ENCODE measurements around the gene FSTL4.

Gene FSTL4

DNA sequence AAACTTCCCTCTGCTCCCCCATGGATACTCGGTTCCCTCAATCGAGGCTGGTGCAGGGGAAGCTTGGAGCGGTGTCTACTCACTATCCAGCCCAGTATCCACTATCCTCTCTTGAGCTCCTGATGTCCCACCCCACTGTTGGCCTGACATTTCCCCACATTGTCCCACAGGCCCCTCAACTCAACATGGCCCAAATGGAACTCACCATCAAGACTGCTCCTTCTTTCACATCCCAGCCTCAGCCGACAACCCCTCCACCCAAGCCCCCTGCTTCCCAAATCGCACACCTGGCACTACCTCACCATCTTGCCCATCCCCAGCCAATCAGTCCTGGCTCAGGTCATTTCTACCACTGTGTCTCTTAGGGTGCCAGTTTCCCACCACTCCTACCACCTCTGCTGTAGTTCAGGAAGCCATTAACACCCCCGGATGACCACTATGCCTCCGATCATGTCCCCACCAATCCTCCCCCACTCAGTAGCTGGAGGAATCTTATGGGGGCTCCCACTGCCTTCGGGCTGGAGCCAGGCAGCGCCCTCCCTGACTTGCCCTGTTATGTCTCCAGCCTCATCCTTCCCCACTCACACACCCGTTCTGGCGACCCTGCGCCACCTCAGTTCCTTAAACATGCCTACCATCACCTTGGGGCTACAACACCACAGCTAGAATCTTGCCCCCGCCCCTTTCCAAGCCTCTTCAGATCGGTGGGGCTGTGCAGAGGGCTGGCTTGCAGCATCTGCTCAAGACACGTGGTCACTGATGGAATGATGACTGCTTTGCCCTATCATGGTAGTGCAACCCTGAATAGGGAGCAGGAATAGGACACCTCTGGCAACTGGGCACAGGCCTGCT, 273.6 kb downstream of the FSTL4 start:
- no peak for DNase-seq (ENCODE audit: low read depth)

DNA sequence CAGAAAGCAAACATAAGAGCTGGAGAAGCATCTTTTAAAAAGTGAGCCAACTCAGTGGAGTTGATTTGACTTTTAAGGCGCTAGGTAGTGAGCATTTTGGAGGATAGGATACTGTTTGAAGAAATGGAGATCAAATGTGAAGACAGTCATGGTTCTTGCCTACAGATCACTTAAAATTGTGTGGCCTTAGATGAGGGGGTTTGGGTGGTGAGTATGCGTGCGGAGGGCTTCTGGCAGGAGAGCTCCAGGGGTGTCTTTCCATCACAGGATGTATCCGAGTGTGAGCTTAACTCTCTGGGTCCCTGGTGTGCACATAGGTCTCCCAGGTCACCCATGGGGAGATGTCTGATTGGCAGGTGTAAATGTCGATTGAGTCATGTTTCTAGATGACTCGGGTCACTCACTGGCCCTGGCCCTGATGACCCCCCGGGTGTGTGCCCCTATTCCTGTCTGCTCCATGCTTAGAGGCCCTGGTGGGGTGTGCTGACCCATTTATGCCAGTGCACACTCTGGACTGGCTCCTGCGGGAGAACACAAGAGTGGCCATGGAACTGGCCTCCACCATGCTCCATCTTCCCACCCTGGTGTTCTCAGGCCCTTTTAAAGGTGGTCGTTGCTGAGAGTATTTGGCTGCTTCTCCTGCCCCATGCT, 274.4 kb downstream of the FSTL4 start:
- DNase-seq (ENCODE audit: low read depth) = no peak

DNA sequence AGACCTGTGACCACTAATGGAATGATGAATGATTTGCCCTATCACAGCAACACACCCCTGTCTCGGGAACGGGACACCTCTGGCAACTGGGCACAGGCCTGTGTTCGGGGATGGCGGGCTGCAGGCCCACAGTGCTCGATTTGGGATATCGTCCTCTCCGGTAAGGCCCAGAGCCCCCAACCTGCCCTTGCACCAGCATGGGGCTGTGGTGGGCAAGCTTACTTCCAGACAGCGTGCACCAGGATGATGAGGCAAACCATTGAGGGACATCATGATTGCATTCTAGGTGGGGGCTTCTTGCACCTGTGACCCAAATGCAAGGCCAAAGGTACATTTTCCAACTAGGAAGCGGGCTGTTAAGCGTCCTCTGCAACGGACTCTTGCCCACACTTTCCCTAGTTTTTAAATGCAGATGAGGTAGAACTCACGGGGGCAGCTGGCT, 275.4 kb downstream of the FSTL4 start:
- no peak for DNase-seq (ENCODE audit: low read depth)

DNA sequence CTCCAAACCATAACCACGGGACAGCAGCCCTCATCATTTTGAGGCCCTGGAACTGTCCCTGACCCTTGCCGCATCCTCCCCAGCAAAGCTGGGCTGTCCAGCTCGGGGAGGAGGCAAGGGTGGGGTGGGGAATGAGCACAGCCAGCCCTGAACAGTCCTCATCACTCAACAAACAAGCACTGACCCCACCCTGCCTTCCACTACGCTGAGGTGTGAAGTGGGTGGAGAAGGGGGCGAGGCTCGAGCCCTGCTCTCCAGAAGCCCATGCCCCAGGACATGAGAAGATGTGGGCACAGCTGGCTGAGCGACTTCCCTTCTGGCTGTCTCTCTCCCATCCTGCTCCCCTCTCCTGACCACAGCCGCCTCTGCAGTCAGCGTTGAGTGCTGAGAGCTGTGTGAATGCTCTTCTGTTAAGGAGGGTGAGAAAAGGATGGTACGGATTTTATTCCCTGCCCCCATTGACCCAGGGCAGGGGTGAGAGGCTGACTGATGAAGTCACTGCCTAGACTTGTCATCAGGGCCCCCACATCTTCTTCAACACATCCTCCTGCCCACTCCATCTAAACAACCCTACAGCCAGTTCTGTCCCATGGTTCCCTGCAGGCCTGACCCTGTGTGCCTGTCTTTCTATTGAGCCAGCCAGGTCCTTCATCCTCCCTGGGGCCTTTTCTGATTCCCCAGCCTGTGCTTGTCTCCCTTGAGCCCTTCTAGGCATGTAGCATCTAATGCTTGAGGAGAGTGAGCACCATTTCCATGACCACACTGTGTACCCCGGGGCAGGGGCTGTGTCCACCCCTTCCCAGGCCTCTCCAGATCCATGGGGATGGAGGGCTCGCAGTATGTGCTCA, 276.0 kb downstream of the FSTL4 start:
- no peak for DNase-seq (ENCODE audit: low read depth)

DNA sequence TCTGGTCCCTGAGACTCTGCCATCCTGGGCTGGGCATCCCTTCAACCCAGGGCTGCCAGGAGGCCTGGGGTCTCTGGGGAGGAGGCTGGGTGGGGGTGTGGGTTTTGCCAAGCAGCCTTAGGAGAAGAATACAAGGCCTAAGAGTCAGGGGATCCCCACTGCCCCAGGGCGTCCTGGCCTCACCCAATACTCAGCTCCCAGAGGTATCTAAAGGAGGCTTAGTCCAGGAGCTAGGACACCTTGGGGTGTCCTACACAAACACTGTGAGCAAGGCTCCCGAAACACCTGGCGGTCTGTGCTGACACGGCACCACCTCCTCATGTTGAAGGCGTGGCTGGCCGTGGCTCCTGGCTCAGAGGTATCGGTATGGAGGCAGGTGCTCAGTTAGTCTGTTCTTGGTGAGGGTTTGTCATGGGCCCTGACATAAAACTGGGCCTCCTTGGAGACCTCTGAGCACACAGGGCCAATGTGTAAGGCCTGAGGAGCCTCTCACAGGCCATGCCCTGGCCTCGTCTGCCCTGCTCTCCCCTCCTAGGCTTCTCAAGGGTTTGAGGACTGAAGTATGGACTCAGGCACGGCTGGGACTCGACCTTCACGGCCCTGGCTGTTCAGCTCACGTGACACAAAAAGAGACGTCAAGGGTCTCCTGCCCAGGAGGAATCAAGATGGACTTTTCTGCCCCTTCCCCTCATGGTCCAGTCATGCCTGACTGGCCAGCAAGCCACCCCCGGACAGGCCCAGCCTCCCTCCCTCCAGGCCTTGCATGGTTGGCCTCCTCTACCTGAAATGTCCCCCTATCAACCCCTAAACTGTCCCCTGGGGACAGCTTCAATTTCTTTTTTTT, 277.3 kb downstream of the FSTL4 start:
- no peak for DNase-seq (ENCODE audit: low read depth)

DNA sequence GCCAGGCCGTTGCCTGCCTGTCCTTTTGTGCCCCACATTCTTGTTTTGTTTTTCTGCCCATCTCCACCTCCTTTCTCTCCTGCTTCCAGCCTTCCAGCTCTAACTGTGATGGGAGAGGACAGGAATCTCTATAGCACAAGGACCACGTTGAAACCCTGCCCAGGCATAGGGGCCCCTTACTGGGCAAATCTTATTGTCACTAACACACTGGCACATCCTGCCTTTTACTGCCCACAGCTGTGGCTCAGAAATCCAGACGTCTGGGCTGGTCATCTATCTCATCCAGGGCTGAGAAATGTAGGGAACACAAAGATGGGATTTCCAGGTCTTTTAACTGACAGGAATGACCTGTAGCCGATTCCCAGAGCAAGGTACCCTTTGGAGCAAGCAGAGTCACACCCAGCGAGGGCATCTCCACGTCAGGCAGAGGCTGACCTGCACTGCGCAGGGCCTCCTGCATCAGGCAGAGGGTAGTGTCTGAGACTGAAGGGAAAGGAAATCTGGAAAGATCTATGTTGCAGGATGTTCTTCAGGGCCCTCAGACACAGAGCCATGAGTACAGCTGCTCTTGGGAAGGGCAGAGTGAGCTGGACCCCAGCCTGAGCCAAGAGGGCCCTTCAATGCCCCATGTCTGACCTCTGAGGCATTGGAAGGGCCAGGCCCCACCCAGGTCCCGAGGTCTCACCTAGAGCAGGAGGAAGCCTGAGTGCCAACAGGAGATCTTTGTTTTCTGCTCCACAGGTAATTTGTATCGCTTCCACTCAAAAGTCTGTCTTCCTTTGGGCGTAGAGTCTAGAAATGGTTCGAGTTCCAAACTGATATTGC, 278.8 kb downstream of the FSTL4 start:
- no peak for DNase-seq (ENCODE audit: low read depth)

DNA sequence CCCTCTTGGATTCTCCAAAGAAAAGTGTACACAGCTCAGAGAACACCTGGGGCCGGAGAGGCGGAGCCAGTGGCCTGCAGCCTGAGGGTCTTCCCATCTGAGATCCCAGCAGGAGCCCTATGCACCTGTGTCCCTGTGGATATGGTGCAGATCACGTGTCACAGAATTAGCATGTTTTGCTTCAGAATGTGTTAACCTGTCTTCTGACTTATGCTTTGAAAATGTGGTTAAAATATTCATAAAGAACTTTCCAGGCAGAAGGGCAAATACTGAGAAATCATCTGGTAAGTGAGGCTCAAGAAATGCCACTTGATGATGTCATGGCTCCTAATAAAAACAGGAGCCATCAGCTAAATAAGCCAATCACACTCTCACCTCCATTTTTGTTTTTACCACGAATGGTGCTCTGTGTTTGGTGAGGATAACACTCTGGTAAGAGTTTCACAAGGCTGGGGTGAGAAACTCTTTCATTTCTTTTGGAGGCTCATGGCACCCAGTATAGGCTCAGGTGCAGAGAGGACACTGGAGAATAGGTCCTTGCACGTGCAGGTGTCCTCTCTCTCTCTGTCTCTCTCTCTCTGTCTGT, 279.8 kb downstream of the FSTL4 start:
- DNase-seq (ENCODE audit: low read depth) = no peak

DNA sequence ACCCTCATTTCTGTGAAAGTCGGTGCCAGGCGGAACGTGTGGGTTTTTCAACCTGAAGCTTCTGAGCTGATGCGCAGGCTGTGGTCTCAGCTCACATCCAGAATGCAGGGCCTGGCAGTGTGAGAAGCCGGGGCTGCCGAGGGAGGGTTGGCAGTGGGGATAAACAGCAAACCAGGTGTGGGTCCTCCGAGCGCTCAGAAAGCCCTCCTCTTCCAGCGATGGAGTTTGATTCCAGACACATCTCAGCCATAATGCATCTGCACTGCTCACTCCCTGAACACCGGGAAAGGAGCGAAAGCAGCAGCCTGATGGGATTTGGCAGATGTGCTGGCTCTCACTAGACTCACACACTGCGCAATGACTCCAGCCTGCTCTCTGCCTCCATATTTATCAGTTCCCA, 280.4 kb downstream of the FSTL4 start:
- no peak for DNase-seq (ENCODE audit: low read depth)

DNA sequence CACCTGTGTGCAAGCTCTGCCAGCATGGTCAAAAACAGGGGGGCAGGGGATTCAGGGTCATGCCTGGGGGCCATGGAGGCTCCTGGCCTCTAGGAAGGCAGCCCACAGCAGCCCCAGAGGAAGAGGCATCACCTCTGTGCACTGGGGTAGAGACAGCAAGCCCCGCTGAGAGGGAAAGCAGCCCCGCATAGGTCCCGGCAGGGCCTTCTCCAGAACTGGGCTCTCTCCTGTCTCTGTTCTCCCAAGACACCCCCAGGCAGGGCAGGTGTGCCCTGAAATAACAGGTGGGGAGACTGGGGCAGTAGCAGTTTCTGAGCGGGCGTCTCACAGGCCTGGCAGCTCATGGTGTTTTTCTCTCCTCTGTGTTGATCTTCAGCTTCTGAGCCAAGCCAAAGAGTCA, 281.4 kb downstream of the FSTL4 start:
- DNase-seq (ENCODE audit: low read depth) = no peak

DNA sequence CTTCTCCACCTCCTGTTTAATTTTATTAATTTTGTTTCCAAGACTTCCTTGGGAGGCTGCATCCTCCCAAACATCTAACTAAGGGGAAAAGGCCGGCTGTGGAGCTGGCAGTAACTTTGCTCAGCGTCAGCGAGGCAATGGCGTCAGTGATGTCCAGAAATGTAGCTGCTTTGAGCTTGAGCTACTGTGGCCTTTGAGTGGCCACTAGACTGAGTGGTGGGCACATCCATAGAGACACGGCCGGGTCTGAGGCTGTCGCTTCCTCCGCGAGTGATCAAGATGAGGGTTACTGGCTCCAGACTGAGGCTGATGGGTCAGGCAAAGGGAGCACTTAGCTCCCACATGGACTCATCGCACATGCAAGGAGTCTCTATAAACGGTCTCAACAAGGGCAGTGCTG, 283.5 kb downstream of the FSTL4 start:
- DNase-seq (ENCODE audit: low read depth) = no peak

DNA sequence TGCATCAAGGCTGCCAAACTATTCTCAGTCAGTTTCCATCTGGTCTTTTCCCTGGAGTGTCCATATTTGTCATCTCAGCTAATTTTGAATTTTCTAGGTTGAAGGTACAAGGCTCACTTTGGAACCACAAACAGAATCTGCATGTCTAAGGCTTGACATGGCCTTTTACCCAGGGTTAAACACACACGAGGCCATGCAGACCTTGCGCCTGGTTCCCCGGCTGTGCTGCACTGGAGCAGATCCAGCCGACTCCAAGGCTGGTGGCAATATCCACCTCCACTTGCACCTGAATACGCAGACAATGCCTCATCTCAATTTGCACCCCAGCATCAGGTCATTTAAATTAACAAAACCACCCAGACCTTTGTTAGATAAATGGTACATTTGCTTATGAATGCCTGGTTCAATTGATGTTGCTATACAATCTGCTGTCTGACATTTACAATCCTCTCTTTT, 284.4 kb downstream of the FSTL4 start:
- DNase-seq (ENCODE audit: low read depth) = no peak

DNA sequence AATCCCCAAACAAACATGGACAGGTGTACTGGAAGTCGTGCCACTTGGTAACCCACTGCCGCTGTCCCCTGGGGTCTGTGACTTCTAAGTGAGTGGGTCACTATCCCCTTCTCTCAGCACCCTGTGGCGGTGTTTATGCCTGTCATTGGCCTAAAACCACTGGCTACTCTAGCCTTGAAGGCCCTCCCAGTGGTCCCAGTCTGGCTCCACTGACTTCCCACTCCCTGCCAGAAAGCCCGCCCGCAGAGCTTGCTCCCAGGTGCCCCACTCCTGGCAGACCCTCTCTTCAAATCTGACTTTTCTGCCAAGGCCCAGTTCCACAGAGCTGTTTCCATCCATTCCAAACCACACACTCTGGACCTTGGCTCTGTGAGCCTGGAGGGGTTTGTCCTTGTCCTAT, 286.0 kb downstream of the FSTL4 start:
- DNase-seq (ENCODE audit: low read depth) = no peak

DNA sequence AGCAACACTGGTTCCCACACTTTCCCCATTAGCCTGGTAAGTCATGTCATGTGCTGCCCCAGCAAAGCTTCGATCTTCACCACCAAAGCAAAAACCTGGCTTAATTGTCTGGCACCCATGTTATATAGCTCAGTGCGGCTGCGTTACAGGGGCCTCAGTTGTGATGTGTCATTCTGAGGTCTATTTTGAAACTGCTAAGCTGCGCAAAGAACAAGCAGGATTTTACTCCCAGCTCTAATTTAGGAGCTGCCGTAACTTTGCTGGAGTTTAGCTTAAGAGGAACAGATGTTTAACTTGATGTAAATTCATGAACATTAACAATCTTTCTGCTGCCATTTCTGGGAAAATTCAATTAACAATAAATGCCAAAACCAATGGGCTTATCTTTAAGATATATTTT, 286.5 kb downstream of the FSTL4 start:
- DNase-seq (ENCODE audit: low read depth) = no peak

DNA sequence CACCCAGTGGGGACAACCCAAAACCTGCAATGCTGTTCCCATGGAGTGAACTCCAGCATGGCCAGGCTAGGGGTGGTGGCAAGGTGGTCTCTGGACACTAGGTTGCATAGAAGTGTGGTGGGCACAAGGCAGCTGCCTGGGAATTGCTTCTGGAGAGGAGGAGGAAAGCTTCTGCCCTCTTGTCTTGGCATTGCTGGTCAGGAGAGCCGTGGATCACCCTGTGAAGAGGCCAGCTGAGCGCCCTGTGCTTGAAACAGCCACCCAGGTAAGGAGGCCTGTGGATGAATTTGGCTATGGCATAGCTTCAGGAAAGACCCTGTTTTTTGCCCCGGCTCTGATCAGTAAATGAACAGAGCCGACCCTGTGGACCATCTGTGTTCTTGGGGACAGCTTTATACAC, 287.4 kb downstream of the FSTL4 start:
- DNase-seq (ENCODE audit: low read depth) = no peak

DNA sequence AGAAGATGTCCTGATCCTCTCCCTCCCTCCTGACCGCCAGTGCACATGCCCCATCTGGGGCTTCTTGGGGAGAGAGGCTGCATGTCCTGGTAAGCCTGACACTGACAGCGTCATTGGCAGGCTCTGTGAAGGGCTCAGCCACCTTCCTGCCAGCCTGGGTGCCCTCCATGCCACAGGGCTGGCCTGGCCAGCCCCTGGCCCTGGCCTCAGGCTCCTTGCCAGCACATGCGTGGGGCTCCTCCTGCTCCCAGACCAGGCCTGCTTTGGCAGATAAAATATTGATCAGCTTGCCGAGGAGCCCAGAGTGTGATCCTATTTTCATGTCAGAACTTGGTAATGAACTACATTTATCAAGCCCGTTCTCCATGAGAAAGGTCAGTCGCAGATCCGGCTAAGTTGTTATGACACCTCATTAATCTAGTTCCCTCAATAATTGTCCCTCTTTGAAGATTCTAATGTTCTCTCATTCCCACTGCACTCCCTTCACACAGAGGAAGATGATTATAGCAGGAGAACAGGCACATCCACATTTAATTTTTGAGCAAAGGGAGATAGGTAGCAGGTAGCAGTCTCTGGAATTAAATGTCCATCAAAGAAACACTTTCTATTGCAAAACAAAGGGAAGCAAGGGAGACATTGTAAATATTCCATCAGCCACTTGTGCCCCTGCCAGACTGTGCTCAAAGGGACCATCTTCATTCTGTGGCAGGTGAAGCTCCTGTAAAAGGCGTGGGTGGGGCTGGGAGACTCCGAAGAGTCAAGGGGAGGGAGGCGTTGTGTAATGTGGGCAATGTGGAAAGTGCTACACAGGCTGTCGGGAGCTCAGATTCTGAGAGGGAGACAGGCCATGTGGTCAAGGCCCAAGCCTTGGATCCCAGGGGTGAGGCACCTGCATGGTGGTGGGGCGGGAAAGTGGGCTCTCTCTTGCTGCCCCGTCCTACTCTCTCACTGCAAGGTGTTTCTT, 288.6 kb downstream of the FSTL4 start:
- no peak for DNase-seq (ENCODE audit: low read depth)

DNA sequence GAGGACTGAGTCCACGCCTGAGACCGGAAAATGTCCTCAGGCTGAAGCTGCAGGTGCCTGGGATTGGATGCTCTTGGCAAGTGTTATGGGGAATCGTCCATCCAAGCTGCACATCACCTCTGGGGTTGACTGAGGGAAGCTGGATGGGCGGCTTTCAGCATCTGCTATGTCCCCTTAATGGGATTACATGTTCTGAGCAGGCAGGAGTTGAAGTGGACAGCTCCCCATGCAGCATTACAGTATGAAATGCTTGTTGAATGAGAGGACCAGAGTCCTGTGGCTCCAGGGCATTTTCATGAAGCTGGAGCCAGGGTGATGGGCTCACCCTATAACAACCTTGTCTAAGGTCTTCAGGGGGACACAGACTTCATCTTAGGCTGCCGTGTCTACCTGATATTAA, 289.6 kb downstream of the FSTL4 start:
- peak; percentile 6 for DNase-seq (ENCODE audit: low read depth)

DNA sequence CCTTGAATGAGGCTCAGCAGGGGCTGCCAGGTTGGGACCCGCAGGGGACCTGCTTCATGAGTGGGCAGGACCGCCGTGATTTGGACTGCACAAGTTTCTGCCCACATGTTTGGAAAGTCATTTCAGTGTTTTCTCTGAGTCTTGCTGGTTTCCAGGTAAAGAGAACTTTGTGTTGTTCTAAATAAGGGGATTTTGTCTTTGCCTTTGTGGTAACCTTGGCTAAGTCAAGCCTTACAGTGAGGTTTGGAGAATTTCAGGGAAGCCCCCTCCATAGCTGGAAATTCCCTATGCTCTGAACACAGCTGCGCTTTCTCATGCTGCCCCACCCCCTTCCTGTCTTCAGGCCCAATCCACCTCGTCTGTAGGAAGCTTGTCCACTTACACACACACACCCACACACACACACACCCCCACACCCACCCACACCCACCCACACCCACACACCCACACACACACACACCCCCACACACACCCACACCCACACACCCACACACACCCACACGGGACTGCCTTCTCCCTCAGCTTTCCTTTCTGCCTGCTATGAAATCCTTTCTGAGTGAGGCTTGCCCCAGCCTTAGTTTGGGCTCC, 290.4 kb downstream of the FSTL4 start:
- DNase-seq (ENCODE audit: low read depth) = no peak

DNA sequence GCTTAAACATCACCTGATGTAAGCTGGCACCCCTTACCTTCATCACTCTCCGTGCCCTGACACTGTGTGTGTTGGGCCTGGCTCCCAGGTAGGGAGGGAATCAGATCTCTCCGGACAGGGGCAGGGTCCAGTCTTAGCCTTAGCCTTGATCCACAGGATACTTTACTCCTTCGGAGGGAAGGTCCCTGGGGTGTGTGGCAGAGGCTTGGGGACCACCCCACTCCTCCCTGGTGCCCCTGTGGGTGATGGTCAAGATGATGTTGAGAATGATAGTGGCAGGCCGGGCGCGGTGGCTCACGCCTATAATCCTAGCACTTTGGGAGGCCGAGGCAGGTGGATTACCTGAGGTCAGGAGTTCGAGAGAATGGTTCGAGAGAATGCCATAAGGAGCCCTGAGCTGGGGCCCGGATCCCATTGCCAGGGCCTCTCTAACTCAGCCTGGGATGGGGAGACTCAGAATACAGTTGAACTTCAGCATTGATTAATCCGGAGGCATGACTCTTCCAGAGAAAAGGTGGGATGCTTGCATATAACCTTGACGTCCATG, 291.0 kb downstream of the FSTL4 start:
- no peak for DNase-seq (ENCODE audit: low read depth)
